ENCODE results near the gene RHBDL1. TPM values are rescaled to one million over a fixed set of nuclear protein-coding genes. Genes with fewer than 3 reads are reported as not detected.
A peak's percentile ranks its signal among the peaks of the same experiment; 100 is the strongest.
"Not testable (repeated sequence)": the region's sequence is repeated elsewhere in the genome, so short reads cannot be mapped to it uniquely, and the experiment has no call there.

The RHBDL1 gene
- total RNA-seq, 1 donor from 2014 or later, result 2.3 TPM

DNA sequence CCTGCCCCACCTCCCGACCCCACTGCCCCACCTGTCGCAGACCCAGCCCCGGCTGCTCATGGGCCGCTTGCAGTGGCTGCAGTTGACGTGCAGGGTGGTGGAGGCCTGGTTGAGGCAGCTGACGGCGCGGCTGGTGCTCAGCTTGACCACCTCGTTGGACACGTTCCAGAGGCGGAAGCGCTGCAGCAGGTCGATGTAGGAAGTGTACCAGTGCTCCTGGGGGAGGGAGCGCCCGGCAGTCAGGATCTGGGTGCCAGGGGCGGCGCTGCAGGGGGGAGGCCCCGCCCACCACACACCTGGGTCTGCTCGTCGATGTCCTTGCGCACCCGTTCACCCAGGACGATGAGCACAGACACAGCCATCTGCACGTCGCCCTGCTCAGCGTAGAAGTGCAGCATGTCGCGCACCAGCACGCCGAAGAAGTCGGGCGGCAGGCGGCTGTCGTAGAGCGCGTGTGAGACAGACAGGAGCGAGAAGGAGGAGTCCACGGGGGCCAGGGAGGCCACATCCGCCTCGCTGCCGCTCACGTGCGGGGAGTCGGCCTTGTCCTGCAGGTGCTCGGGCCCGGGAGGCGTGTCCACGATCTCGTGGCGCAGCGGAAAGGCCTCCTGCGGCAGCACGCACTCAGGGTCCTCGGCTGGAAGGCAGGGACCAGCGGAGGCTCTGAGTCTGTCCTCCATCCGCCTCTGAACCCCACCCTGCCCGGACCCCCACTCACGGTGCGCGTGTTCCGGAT is 9.7 kb downstream of the RHBDL1 start:
- no peak for DNase-seq (ENCODE audit: low spot score)

DNA sequence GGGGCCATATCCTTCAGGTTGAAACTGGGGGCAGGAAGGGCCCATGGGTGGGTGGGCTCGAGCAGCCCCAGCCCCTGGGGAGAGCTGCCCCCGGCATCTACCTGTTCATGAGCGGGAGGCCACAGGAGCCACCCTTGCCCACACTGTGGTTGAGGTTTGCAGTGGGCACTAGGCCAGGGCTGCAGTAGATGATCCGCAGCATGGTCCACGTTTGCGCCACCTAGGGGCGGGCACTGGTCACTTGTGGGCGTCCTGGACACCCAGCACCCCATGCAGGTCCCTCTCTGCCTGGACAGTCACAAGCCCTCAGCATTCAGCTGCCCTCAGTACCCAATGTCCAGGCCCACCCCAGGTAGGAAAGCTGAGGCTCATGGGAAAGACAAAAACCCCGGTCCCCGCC is 10.5 kb downstream of the RHBDL1 start:
- DNase-seq (ENCODE audit: low spot score), result no peak

DNA sequence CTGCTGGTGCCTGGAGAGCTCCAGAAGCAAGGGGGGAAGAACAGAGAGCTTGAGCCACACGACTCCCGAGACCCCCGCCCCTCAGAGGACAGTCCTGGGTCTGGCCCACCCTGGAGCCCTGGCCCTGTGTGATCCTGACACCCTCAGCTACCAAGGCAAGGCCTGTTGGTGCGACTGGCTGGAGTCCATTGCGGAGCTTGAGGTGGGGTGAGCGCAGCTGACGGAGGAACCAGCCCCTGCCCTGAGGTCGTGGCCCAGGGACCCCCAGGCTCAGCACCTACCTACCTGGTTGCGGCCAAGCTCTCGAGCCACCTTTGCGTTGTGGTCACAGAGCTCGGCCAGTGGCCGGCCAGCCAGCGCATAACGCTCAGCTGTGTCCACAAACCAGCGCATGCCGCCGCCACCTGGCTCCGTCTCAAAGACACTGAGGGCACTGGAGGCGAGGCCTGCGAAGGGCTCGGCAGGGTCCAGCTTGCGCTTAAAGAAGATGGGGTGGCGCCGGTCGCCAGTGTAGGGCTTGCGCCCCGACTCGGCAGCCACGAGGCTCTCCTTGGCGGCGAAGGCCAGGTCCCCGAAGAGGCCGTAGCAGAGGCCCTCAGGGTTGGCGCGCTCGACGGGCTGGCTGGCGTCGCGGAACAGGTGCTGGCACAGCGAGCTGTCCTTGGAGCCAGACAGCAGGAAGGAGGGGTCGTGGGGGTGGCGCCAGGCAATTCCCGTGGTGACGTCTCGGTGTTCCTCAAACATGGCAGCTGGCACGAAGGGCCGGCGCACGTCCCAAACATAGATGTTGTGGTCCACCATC is 11.2 kb downstream of the RHBDL1 start:
- DNase-seq (ENCODE audit: low spot score), result no peak

DNA sequence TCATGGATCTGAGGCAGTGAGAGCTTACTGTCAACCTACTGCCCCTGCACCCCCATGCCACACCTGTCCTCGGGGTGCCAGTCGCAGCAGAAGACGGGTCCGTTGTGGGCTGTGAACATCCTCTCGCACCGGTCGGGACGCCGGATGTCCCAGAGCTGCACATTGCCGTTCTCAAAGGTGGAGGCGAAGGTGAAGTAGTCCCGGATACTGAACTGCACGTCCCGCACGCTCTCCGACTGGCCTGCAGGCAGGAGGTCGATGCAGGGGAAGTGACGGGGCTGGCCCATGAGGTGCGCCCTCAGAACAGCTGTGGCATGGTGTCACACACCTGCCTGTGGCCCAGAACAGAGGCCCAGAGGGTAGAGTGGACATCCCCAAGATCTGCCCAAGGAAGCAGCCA is 12.0 kb downstream of the RHBDL1 start:
- DNase-seq (ENCODE audit: low spot score), result no peak

DNA sequence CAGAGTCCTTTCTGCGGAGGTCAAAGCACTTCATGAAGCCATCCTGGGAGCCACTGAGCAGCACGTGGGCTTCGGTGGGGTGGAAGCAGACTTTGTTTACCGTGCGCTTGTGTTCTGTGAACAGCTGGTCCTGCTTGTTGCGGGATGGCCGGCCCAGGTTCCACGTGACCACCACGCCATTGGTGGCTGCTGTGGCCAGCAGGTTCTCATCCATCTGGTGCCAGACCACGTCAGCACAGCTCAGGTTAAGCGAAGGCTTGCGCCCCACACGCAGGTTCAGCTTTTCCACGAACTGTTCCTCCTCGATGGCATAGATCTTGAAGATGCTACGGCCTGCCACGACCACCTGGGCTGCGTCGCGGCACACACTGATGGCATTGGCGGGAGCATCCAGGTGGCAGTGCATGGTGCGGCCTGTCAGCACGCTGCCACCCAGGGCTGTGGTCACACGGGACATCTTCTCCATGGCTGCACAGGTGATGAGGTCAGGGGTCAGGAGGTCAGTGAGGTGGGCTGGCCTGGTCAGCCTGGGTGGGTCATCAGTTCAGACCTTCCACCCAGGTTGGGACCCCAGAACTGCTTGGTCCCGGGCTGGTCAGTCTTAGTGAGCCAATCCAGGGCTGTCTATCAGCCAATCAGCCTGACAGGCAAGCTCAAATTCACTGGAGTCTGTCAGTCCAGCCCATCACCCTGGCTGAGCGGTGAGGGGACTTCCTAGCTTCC is 13.9 kb downstream of the RHBDL1 start:
- DNase-seq (ENCODE audit: low spot score), result no peak

DNA sequence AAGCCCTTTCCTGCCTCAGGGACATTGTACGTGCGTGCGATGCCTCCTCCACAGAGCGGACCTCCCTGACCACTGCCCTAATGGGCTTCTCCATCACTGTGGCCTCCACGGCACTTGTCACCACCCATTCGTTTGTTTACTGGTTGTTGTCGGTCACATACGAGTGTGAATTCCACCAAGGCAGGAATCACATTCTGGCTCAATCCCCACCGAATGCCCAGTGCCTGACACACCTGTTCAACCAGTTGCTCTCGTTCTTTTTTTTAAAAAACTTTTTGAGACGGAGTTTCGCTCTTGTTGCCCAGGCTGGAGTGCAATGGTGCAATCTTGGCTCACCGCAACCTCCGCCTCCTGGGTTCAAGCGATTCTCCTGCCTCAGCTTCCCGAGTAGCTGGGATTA is 15.8 kb downstream of the RHBDL1 start:
- not testable (repeated sequence) for DNase-seq (ENCODE audit: low spot score)

DNA sequence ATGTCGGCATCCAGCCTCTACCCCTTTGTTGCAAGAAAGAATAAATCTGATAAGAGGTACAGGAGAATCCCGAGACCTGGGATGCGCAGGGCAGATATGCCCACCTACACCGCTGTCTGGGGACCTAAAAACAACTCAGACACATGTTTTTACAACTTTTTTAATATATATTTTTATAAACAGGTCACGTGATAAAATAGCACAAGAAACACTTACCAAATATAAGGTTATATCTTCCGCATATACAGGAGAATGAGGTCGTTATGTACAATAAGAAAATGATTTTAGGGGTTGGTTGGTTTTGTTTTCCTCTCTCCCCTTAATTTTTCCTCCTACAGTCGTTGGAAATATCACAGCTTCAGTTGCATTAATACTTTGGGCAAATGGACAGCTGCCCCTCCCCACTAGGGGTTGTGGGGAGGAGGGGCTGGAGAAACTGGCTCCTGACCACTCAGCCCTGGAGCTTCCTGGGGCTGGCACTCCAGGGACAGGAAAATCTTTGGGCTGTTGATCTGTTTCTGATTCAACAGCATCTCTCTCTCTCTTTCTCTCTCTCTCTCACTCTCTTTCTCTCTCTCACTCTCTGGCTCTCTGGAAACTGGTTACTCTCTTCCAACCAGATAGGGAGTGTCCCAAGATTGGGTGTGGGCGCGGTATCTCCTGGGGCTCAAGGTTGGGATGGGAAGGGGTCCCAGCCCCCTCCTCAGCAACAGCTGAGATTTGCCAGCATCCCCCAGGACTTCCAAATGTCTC is 17.1 kb downstream of the RHBDL1 start:
- DNase-seq (ENCODE audit: low spot score), result no peak

DNA sequence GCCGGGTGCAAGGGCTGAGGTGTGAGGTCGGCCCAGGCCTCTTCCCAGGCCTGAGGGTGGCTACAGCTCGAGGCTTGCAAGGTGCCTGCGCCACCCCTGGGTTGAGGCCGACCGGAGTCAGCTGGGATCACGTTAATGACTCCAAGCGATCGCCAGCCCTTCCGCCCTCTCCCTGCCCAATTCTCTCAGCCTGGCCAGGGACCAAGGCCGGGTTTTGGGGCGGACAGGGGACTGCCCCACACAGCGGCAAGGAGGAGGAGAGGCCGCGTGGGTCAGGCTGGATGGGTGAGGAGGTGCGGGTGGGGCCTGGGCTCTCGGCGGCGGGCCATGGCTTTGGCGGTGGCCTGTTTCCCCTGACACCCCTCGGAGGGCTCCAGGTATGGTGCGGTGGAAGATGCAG is 17.9 kb downstream of the RHBDL1 start:
- DNase-seq (ENCODE audit: low spot score), result no peak

DNA sequence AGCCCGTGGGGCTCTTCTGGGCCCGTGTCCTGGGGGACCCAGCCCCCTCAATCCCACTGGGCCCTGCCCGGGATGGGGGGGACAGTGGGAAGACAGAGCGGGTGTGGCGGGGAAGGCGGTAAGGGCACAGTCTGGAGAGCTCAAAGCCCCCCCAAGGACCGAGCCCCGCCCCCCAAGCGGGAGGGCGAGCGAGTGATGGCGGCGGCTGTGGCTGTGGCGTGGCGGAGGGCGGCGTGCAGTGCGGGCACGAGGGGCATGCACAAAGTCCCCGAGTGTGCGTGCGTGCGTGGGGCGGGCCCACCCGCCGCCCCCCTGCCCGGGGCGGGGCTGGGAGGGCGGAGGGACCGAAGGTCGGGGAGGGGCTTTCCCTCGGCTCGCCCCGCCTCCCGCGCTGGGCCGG is 18.3 kb downstream of the RHBDL1 start:
- no peak for DNase-seq (ENCODE audit: low spot score)

DNA sequence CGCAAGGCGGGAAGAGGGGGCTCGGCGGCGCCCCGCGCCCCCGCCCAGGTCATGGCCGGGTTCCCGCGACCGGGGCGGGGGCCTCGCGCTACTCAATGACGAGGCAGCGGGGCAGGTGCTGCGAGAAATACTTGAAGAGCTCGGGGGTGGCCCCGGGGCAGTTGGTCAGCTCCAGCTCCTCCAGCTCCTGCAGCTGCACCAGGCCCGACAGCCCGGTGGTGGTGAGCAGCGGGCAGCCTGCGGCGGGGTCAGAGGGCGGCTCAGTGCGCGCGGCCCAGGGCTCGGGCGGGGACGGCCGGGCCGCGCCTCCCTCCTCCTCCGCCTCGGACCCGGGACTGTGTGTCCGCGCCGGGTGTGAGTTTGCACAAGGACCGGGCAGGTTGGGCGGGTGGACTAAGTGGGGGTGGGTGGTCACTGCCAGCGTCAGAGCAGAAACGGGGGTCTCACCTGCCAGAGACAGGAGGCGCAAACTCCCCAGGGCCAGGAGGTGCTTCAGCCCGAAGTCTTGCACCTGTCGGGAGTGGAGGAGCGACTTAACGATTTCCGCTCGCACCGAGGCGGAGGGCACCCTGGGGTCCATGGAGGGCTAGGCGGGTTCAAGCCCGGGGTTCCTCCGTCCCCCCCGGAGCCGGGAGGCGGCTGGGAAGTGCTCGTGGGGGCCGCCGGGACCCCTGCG is 18.9 kb downstream of the RHBDL1 start:
- no peak for DNase-seq (ENCODE audit: low spot score)

DNA sequence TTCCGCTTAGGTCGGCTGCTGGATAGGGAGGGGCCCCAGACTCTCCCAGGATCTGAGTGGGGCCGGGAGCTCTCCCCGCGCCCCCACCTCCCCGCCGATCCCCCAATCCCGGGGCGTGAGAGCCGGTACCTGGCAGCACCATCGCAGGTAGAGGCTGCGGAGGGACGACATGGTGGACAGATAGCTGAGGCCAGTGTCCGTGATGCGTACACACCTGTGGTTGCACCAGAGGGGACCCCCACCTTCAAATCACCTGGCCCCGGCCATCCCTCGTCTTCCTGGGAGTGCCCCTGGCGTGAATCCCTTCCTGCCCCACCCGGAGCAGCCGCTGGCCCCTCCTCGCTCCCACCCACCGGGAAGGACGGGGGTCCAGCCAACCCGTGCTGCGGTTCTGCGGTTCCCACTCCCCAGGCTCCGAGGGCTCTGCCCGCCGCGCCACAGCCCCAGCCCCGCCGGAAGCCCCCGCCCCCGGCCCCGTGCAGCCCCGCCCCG is 19.4 kb downstream of the RHBDL1 start:
- no peak for DNase-seq (ENCODE audit: low spot score)

DNA sequence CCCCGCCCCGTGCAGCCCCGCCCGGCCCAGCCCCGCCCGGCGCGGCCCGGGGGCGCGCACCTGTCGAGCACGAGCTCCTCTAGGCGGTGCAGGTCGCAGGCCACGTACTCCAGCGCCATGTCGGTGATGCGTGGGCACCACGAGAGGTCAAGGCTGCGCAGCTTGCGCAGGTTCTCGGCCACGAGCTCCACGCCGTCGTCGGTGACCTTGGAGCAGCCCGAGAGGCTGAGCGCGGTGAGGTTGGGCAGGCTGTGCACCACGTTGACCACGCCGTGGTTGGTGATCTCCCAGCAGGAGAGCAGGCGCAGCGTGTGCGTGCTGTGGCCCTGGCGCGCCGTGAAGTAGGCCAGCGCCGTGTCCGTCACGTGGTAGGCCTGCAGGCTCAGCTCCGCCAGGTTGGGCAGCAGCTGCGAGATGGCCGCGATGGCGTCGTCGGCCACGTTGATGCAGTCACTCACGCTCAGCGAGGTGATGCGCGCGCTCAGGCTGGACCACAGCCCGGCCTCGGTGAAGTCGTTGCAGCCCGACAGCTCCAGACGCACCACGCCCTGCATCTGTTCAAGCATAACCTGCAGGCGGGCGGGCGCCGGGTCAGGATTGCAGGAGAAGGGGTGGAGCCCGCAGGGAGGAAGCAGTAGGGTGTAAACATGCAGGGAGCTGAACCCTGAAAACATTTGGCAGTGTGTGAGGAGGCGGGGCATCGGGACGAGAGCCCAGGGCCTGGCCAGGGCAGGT is 20.1 kb downstream of the RHBDL1 start:
- peak; percentile 76 for DNase-seq (ENCODE audit: low spot score)

DNA sequence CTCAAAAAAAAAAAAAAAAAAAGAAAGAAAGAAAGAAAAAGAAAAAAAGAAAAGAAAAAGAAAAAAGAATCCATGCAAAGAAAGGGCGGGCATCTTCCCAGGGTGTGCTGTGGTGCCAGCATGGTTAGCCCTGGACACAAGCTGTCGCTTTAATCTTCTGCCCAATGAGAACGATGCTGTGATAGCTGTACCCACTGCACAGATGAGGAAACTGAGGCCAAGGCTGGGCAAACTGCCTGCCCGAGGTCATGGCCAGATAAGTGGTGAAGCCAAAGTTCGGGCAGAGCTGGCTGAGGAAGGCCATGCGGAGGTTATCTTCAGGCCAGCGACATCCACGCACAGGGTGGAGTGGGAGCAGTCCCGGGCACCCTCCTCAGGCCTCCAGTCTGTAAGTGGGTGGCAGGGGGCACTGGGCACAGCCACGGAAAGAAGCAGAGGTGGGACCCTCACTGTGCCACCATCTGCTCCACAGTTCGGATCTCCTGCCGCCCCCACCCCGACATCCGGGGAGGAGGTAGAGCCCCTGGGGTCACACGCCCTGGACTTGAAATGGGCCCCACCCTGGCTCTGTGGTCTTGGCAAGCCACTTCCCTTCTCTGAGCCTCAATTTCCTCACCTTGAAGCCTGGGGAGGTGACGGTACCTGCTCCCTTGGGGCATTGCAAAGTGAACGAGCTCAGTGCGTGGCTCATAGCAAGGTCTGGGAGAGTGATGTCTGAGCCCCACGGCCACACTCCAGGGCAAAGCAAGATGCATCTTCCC is 23.6 kb downstream of the RHBDL1 start:
- DNase-seq (ENCODE audit: low spot score), result no peak

DNA sequence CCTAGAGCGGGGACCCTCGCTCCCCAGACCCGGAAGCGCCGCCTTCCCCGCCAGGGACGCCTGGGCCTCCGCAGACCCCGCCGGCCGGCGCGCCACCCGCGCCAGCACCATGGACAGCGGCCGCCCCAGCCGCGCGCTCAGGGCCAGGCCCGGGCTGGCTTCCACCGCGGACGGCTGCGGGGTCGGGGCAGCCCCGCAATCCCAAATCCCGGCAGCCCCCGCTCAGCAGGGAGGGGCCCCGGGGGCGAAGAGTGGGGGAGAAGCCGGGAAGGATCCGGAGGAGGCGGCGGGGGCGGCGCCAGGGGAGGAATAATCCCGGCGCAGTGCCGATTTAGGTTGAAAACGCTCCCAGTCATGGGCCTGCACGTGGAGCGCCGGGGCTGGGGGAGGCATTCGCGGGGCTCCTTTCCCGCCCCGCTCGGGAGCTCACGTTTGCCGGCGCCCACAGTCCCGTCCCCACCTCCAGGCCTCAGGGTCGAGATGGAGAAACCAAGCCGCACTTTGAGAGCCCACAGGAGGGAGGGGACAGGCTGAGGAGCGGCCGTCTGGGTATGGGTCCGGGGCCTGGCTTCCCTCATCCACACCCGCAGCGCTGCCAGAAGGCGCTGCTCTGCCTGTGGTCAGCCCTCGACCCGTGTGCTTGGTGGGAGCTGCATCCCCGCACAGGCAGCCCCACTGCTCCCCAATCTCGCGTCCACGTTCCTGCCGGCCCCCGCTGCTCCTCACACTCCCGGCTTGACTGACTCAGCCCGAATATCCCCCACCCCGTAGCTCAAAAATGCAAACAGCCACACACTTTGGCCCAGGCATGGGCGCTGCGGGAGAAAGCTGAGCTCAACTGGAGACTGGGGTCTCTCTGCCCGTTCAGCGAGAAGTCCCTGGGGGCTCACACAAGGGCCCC is 25.5 kb downstream of the RHBDL1 start:
- DNase-seq (ENCODE audit: low spot score), result no peak

DNA sequence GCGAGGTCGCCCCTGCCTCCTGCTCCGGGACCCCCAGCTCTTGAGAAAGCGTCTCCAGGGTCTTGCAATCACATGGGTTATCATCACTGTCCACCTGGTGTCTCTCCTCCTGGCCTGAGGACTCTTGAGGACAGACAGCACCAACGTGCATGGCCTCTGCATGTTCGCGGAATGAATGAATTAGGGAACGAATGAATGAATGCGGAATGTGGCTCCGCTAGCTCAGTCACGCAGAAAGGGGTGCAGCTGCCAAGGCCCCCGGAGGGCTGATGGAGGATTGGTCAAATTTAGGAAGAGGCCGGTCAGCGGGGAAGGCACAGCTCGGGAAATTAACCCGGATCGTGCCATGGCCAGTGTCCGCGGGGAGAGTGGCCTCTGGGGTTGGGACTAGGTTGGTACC is 26.9 kb downstream of the RHBDL1 start:
- no peak for DNase-seq (ENCODE audit: low spot score)

DNA sequence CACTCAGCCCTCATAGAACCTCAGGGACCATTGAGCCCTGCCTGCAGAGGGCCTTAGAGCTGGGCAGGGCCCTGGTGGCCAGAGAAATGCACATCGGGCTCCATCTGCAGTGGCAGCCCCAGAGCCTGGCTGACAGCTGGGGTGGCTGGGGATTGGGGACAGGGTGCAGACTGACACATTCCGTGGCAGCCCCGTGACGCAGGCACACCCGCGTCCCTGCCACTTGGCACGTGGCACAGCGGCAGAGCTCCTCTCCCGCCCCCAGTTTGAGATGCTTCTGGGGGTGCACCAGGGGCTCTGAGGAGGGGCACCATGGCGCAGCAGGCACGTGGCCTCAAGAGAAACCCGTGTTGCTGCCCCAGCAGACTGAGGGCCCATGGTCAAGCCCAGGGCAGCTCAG is 27.9 kb downstream of the RHBDL1 start:
- no peak for DNase-seq (ENCODE audit: low spot score)

DNA sequence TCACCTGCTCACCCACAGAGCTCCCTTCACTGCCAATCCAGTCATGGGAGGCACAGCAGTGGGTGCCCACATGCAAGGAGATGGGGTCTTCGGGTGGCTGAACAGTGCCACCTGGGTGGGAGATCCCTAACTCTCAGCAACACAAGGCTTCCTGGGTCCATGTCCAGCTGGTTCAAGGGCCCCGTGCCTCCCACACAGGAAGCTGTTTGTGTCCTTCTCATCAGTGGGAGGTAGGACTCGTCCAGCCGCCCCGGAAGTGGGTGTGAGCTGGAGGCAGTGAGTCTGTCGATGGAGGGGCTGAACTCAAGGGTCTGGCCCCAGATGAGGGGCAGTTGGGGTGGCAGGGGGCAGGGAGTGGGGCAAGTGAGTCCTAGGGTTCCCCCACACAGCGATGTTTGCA is 28.6 kb downstream of the RHBDL1 start:
- no peak for DNase-seq (ENCODE audit: low spot score)

DNA sequence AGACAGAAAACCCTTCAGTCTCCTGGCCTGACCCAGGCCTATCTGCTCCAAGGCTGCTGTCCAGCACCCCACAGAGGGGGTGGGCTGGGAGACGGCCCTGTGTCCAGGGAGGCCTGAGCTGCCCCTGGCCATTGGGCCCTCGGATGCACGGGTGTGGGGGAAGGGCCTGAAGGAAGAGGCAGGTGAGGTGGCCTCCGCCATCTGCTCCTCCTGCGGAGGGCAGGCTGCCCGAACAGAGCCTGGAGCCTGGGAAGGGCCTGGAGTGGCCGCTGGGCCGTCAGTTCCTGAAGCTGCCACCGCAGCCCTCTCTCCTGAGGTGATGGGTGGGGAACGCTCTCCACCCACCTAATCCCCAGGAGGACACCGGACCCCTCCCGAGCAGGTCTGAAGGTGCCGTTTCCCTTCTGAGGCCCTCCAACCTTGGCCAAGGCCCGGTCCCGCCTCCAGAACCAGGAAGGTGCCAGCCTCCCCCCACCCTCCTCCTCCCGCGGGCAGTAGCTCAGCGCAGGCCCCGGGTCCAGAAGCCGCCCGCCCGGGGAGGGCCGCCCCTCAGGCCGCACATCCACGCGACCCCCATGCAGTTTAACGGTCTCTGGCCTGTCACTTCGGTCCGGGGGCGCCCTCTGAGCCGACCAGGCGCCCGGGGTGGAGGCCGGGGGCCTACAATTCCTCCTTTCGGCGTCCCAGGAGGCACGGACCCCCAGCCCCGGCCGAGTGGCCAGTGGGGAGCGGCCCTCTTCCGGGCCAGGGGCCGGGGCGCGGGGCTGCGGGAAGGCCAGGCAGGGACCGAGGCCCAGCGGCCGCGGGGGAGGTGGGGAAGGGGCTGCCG is 29.3 kb downstream of the RHBDL1 start:
- no peak for DNase-seq (ENCODE audit: low spot score)
